ENCODE results near the gene SGCD. TPM values are rescaled to one million over a fixed set of nuclear protein-coding genes. Genes with fewer than 3 reads are reported as not detected.

Gene SGCD
- total RNA-seq, 1 donor from 2014 or later: 0.33 TPM

DNA sequence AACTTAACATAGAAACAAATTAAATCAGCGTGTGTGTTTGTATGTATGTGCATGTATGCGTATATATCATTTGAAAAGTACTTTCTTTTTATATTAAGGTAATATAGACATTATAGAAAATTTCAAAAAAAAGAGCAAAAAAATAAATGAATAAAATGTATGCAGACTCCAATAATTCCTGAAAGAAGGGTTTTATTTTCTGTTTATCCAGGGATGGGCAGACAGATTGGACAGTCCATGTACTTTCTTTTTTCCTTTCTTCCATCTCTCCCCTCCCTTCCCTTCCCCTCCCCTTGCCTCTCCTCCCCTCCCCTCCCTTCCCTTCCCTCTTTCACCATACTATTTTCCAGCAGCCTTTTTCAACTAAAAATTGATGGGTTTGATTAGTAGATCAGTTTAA is 123.8 kb downstream of the SGCD start:
- H3K27ac Mint-ChIP-seq (ENCODE audit: unreplicated experiment): no peak overlapping the region
- TF ChIP-seq, protein P1, sequence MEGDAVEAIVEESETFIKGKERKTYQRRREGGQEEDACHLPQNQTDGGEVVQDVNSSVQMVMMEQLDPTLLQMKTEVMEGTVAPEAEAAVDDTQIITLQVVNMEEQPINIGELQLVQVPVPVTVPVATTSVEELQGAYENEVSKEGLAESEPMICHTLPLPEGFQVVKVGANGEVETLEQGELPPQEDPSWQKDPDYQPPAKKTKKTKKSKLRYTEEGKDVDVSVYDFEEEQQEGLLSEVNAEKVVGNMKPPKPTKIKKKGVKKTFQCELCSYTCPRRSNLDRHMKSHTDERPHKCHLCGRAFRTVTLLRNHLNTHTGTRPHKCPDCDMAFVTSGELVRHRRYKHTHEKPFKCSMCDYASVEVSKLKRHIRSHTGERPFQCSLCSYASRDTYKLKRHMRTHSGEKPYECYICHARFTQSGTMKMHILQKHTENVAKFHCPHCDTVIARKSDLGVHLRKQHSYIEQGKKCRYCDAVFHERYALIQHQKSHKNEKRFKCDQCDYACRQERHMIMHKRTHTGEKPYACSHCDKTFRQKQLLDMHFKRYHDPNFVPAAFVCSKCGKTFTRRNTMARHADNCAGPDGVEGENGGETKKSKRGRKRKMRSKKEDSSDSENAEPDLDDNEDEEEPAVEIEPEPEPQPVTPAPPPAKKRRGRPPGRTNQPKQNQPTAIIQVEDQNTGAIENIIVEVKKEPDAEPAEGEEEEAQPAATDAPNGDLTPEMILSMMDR (conservative IDR thresholded peaks at IDR 0.05): no peak
- no peaks in the 10 kb centered on the region for H3K36me3 Mint-ChIP-seq (ENCODE audit: low read depth)
- H3K27me3 Mint-ChIP-seq (ENCODE audit: low read depth): peaks cover 13% of the 10 kb centered on the region
- no peak overlapping the region for H3K4me3 Mint-ChIP-seq
- H3K4me1 Mint-ChIP-seq: peaks cover 5% of the 10 kb centered on the region
- no peak for DNase-seq (ENCODE audit: low read depth, low spot score)
- H3K9me3 Mint-ChIP-seq: no peaks in the 10 kb centered on the region

DNA sequence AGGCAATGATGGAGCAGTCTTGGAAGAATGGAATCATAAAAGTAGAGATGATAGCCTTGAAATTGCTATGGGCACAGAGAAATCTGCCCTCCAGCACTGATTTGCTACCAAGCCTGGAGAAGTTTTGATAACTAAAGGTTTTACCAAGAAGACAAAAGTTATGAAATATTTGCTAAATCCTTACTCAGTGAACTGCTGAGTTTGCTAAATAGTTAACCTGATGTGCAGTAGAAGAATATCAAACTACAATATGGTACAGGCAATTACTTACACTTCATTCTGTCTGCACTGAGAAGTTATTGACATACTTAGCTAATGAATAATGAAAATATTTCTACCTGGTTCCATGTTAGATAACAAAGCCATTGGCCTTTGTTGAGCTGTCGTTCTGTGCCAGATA is 124.5 kb downstream of the SGCD start:
- TF ChIP-seq, protein P1 (conservative IDR thresholded peaks at IDR 0.05): no peak
- H3K4me3 Mint-ChIP-seq: no peak overlapping the region
- H3K36me3 Mint-ChIP-seq (ENCODE audit: low read depth): no peaks in the 10 kb centered on the region
- no peak for DNase-seq (ENCODE audit: low read depth, low spot score)
- H3K27me3 Mint-ChIP-seq (ENCODE audit: low read depth): peaks cover 9% of the 10 kb centered on the region
- no peaks in the 10 kb centered on the region for H3K9me3 Mint-ChIP-seq
- H3K4me1 Mint-ChIP-seq: no peaks in the 10 kb centered on the region
- H3K27ac Mint-ChIP-seq (ENCODE audit: unreplicated experiment): no peak overlapping the region

DNA sequence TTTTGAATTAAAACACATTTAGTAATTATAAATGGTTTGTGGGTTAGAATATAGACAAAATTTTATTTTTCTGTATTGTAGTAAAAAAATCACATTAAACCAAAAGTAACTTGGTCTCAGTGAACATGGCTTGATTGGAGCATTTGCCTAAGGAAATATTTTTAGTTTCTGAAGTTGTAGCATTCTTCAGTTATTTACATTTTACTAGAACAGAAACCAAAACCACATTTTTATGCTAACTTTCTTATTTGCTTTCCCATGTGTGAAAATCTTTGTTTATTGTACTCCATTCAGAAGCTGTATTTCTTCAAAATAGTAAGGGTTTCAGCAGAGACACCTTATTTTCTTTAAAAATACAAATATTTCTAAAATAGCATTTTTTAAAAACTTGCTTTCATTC is 129.9 kb downstream of the SGCD start:
- no peaks in the 10 kb centered on the region for H3K9me3 Mint-ChIP-seq
- TF ChIP-seq, protein P1 (conservative IDR thresholded peaks at IDR 0.05): no peak
- H3K4me1 Mint-ChIP-seq: peaks cover 6% of the 10 kb centered on the region
- H3K27me3 Mint-ChIP-seq (ENCODE audit: low read depth): peaks cover 4% of the 10 kb centered on the region
- no peak for DNase-seq (ENCODE audit: low read depth, low spot score)
- no peaks in the 10 kb centered on the region for H3K36me3 Mint-ChIP-seq (ENCODE audit: low read depth)
- H3K27ac Mint-ChIP-seq (ENCODE audit: unreplicated experiment): no peak overlapping the region
- no peak overlapping the region for H3K4me3 Mint-ChIP-seq

GRCh38 chr5:156459812-156460385 is 132.9 kb downstream of the SGCD start:
- H3K4me1 Mint-ChIP-seq: peaks cover 6% of the 10 kb centered on the region
- TF ChIP-seq, protein P1 (conservative IDR thresholded peaks at IDR 0.05): no peak
- no peak for DNase-seq (ENCODE audit: low read depth, low spot score)
- H3K36me3 Mint-ChIP-seq (ENCODE audit: low read depth): no peaks in the 10 kb centered on the region
- H3K27ac Mint-ChIP-seq (ENCODE audit: unreplicated experiment): no peak overlapping the region
- H3K4me3 Mint-ChIP-seq: no peak overlapping the region
- H3K27me3 Mint-ChIP-seq (ENCODE audit: low read depth): no peaks in the 10 kb centered on the region
- H3K9me3 Mint-ChIP-seq: no peaks in the 10 kb centered on the region

GRCh38 chr5:156460471-156460870 is 133.5 kb downstream of the SGCD start:
- Mint-ChIP-seq H3K36me3 (ENCODE audit: low read depth) (no peaks in the 10 kb centered on the region), H3K4me3 (no peak overlapping the region), H3K4me1 (peaks cover 6% of the 10 kb centered on the region), H3K27ac (ENCODE audit: unreplicated experiment) (no peak overlapping the region), H3K27me3 (ENCODE audit: low read depth) (no peaks in the 10 kb centered on the region), H3K9me3 (no peaks in the 10 kb centered on the region)
- no peak for DNase-seq (ENCODE audit: low read depth, low spot score)
- TF ChIP-seq, protein P1 (conservative IDR thresholded peaks at IDR 0.05): no peak
